GM18508 (cell line): Measurements from ENCODE around the gene MAOA.
A peak's percentile ranks its signal among the peaks of the same experiment; 100 is the strongest.
"Not testable (repeated sequence)": the region's sequence is repeated elsewhere in the genome, so short reads cannot be mapped to it uniquely, and the experiment has no call there.

ENCODE experiments used
- ATAC-seq: cut with Tn5 transposase; IDR thresholded peaks from one replicate; pipeline ENCODE4 v1.9.1; 2021; ENCODE audit warnings: moderate number of reproducible peaks; ENCODE audit not compliant: insufficient read depth, unreplicated experiment

MAOA gene

GRCh38 chrX:43656005-43656494, at the start of gene MAOA:
Gene MAOA, plus strand, starts transcription at chrX:43656299. Its CDS starts 43 bp downstream, at chrX:43656342.
- no peak for ATAC-seq

GRCh38 chrX:43612400-43612799, 43.7 kb upstream of the MAOA start:
- no peak for ATAC-seq

DNA sequence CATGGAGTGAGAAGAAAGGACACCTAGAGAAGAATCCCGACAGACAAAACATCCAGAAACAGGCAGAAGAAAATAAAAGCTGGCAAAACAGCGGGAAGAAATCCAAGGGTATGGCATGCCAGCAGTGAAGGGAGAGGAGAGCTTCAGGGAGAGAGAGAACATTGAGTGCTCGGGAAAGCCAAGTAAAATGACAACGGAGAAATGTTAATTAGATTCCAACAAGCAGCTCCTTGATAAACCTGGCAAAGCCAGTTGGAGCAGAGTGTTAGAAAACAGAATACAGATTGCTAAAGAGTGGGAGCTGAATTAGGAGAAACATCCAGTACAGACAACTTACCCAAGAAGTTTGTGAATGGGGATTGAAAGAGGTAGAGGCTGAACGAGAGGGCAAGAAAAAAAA, 40.4 kb upstream of the MAOA start:
- no peak for ATAC-seq

DNA sequence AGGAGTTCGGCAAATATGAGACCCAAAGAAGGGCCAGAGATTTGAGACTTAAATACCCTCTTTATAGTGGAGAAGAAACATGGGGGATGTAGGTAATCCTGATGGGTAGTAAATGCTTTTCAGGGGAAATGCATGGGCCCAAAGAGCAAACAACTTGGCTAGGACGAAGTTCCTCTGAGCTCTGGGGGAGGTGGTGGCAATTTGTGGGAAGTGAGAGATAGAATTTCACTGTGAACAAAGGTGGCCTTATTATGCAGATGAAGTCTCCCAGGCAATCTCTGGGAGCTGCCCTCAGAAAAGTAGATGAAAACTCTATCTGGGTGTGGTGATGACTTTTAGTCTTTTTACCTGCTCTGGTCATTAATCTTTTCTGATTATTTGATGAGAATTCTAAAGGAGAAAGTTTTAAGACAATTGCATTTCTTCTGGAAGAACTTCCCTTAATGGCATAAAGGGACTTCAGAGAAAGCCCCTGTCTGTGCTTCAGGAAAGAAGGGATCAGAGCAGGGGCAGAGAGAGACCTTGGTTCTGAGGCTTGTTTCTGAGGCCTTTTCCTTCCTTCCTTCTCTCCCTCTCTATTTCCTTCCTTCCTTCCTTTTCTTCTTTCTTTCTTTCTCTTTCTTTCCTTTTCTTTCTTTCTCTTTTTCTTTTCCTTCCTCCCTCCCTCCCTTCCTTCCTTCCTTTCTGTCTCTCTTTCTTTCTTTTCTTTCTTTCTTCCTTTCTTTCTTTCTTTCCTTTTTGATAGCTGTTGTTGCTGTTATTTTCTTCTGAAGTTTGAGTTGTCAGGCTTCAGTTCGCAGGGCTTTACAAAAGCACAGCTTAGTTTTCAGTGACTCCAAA, 37.5 kb upstream of the MAOA start:
- ATAC-seq: no peak

GRCh38 chrX:43619861-43620260, 36.2 kb upstream of the MAOA start:
- ATAC-seq: not testable (repeated sequence)

- ATAC-seq: no peak
These were observed 29.0 kb upstream of the MAOA start for GRCh38 chrX:43627147-43627546.

DNA sequence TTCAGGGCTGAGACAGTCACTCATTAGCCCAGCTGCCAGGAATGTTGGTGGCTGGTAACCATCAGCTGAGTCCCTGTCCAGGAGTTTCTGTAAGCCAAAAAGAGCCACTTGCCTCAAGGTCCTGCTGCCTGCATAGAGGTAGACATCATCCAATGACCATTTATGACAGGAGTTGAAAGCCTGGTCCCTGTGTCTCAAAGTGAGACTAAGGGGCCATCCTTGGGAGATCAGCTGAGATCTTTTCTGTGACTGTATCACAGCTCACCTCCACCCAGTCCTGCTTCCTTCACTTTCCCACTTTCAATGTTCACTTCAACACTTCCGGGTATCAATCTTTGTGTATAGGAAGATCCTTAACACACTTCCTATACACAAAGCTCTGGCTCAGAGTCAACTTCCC, 28.4 kb upstream of the MAOA start:
- ATAC-seq: no peak

DNA sequence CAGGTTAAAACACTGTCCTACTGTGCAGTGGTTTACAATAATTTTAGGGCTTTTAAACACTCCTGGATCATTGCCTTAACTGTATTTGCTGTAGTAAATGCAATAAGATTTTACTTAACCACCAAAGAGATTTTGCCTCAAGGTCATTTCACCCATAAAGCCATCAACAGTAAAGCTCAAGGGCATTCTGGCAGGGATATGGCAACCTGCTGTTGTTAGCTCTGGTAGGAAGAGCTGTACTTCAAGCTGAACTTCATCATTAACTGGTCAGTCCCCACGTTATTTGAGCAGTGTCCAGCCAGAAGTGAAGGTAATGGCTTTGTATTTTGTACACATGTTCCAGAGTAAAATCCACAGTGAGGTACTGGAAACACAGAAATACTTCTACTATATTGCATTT, 26.9 kb upstream of the MAOA start:
- no peak for ATAC-seq

GRCh38 chrX:43631841-43632240, 24.3 kb upstream of the MAOA start:
- ATAC-seq: no peak

- no peak for ATAC-seq
These were observed 23.0 kb upstream of the MAOA start for GRCh38 chrX:43633081-43633480.

GRCh38 chrX:43633757-43634156, 22.3 kb upstream of the MAOA start:
- no peak for ATAC-seq

- ATAC-seq: no peak
These were observed 15.6 kb upstream of the MAOA start for GRCh38 chrX:43640482-43640881.

- ATAC-seq: no peak
These were observed 14.4 kb upstream of the MAOA start for GRCh38 chrX:43641691-43642090.

GRCh38 chrX:43643201-43643600, 12.9 kb upstream of the MAOA start:
- ATAC-seq: no peak

GRCh38 chrX:43643662-43644061, 12.4 kb upstream of the MAOA start:
- no peak for ATAC-seq

- ATAC-seq: no peak
These were observed 11.9 kb upstream of the MAOA start for GRCh38 chrX:43644124-43644701.

DNA sequence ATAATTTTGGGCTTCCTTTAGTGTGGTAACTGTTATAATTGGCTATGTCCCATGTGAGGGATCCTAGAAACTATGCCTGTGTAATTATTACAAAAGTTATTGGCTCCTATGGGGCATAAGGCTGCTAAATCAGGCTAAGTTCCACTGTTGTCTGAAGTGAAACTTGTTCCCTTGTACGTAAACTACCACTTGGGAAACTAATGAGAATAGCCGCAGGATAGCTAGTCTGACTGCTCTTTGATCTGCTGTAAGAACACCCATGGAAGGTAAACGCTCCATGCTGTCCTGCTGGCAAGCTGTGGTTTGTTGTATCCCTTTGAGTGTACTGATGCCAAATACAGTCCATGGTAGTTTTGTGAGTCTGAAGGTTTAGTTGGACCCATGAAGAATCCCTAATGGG, 9.3 kb upstream of the MAOA start:
- no peak for ATAC-seq

- ATAC-seq: peak; percentile 77
These were observed 1.5 kb upstream of the MAOA start for GRCh38 chrX:43654431-43655150.

DNA sequence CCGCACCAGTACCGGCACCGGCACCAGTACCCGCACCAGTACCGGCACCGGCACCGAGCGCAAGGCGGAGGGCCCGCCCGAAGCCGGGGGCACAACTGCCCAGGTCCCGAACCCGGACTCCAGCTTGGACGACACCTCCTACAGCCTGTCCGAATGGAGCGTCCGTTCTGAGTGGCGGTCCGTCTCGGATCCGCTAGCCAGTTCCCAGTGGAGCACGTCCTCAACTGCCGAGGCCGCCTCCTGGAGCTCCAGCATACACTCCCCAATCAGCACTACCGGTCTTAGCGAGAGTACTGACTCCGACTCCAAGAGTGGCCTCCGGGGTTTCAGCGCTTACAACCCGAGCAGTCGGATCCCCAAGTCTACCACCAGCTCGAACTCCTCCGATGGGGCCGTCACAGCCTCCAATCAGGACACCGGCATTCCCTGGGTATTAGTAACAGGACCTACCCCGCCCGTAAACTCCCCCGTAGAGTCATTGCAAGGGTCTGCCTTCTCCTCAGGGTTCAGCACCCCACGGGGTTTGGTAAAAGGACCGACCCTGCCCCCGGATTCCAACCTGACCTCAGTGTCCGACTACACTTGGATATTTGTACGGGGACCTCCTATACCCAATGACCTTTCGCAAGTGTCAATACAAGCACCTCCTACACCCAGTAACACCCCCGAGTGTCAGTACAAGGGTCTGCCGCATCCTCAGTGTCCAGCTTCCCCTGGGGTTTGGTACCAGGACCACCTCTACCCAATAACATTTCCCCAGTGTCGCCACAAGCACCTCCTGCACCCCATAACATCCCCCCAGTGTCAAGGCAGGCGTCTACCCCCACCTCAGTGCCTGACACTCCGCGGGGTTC, 721 bp upstream of the MAOA start:
- ATAC-seq: no peak

DNA sequence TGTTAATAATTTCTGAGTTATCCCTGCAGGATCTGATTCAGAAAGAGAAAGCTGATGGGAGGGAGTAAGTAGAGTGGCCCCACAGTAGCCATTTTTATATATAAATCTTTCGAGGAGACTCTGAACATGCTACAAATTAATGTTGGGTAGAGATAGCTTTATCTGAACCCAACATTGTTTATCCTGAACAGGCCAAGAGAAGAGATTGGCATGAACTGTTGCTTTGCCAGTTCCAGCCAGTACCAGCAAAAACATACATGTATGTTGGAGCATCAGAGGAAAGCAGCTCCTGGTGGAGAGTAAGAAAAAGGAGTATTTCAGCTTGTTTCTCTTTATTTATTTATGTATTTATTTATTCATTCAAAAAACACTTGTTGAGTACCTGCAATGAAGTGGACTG, 1.6 kb downstream of the MAOA start:
- ATAC-seq: no peak
